Activated CD4-positive, alpha-beta T cell treated with anti-CD3 and anti-CD28 coated beads for 36 hours (primary cell): Measurements from ENCODE around the gene MYO7A. TPM values are rescaled to one million over a fixed set of nuclear protein-coding genes. Genes with fewer than 3 reads are reported as not detected.
A peak's percentile ranks its signal among the peaks of the same experiment; 100 is the strongest.

Experiments used
- ATAC-seq: fragments of 200-7000 bp; cut with Tn5 transposase; one replicate; pipeline ENCODE4 v1.10.0; 2021; ENCODE audit warnings: mild to moderate bottlenecking, moderate library complexity
- CTCF ChIA-PET: fragments of 350-600 bp; sonication (Branson Sonifier 250); formaldehyde crosslinking; loops from one replicate; lab custom pipeline; 2021; ENCODE audit warnings: antibody characterized with exemption; lab: Charles Lee
- POLR2A ChIA-PET: fragments of 350-600 bp; sonication (Branson Sonifier 250); formaldehyde crosslinking; loops from one replicate; lab custom pipeline; 2021; ENCODE audit warnings: antibody characterized with exemption, inconsistent platforms; lab: Charles Lee
- DNase-seq: peaks from one replicate; pipeline ENCODE4 v3.0.0-alpha.2; 2020
- H3K27ac Mint-ChIP-seq: one replicate; pipeline ENCODE4 v1.8.0; 2021; ENCODE audit warnings: mixed read lengths
- H3K27me3 Mint-ChIP-seq: one replicate; pipeline ENCODE4 v1.8.0; 2021; ENCODE audit warnings: mixed read lengths
- H3K36me3 Mint-ChIP-seq: one replicate; pipeline ENCODE4 v1.8.0; 2021; ENCODE audit warnings: low read depth, mixed read lengths
- H3K4me1 Mint-ChIP-seq: one replicate; pipeline ENCODE4 v1.8.0; 2021; ENCODE audit warnings: mixed read lengths
- H3K4me3 Mint-ChIP-seq: one replicate; pipeline ENCODE4 v1.8.0; 2021; ENCODE audit warnings: mild to moderate bottlenecking, moderate library complexity, mixed read lengths
- H3K9me3 Mint-ChIP-seq: one replicate; pipeline ENCODE4 v1.8.0; 2021; ENCODE audit warnings: low read depth, mixed read lengths
- intact Hi-C, 2 experiments: fragments of 100-400 bp; cut with DNase I in 1 of 2; cut with micrococcal nuclease in 1 of 2; formaldehyde crosslinking; loops; one replicate each; pipeline versions ENCODE4 v1.14.2 to v1.15.1; 2022 to 2024; cut with DNase I, micrococcal nuclease
- total RNA-seq, 2 experiments: library from RNA; stranded (reverse); gene quantifications; one replicate each; pipeline ENCODE4 v1.2.3, GENCODE V29; 2021

The MYO7A gene
- total RNA-seq, 2 experiments from 2014 or later, result 0.23 to 0.48 TPM

- Mint-ChIP-seq H3K36me3 (no peaks in the 10 kb centered on the region), H3K9me3 (no peaks in the 10 kb centered on the region), H3K27me3 (peaks cover 3% of the 10 kb centered on the region), H3K4me1 (peaks cover 30% of the 10 kb centered on the region), H3K27ac (no peak overlapping the region), H3K4me3 (no peak overlapping the region)
- intact Hi-C loops, result no loop called here
- ATAC-seq, result no peak
- DNase-seq, result no peak
- ChIA-PET CTCF (interaction anchor here (0.6 to 0.7 kb wide), 2 partner anchors 41 to 215 kb away, joined by 3 read pairs; no protein-coding TSS in a partner anchor), POLR2A (no interaction called here)
Measured at GRCh38 chr11:77150836-77151235, 22.8 kb downstream of the MYO7A start.

- Mint-ChIP-seq H3K27ac (peak overlapping the region; percentile 58), H3K4me3 (no peak overlapping the region), H3K27me3 (peaks cover 3% of the 10 kb centered on the region), H3K36me3 (no peaks in the 10 kb centered on the region), H3K9me3 (no peaks in the 10 kb centered on the region), H3K4me1 (peaks cover 30% of the 10 kb centered on the region)
- ATAC-seq (peak; percentile 86), DNase-seq (peak; percentile 85)
- POLR2A ChIA-PET, result interaction anchor here (0.6 kb wide), 1 partner anchor 34 kb away, joined by 3 read pairs; no protein-coding TSS in a partner anchor
- CTCF ChIA-PET, result interaction anchor here (0.6 kb wide), 2 partner anchors 19 to 119 kb away, joined by 3 read pairs; no protein-coding TSS in a partner anchor
- intact Hi-C loops, result no loop called here
Measured at GRCh38 chr11:77151804-77152509, 23.9 kb downstream of the MYO7A start.

GRCh38 chr11:77152846-77153245 is 24.8 kb downstream of the MYO7A start:
- peaks cover 30% of the 10 kb centered on the region for H3K4me1 Mint-ChIP-seq
- DNase-seq (no peak), ATAC-seq (no peak)
- H3K9me3 Mint-ChIP-seq, result no peaks in the 10 kb centered on the region
- intact Hi-C loops, result no loop called here
- H3K4me3 Mint-ChIP-seq, result no peak overlapping the region
- ChIA-PET POLR2A (no interaction called here), CTCF (interaction anchor here (1.3 kb wide), 1 partner anchor 26 kb away, joined by 4 read pairs; no protein-coding TSS in a partner anchor)
- H3K27ac Mint-ChIP-seq, result peak overlapping the region; percentile 56
- H3K36me3 Mint-ChIP-seq, result no peaks in the 10 kb centered on the region
- H3K27me3 Mint-ChIP-seq, result peaks cover 1% of the 10 kb centered on the region

- H3K4me3 Mint-ChIP-seq, result no peak overlapping the region
- H3K4me1 Mint-ChIP-seq, result peaks cover 25% of the 10 kb centered on the region
- no peaks in the 10 kb centered on the region for H3K9me3 Mint-ChIP-seq
- H3K27me3 Mint-ChIP-seq, result no peaks in the 10 kb centered on the region
- intact Hi-C loops, result no loop called here
- H3K27ac Mint-ChIP-seq, result peak overlapping the region; percentile 56
- ChIA-PET CTCF (interaction anchor here (0.6 to 1.3 kb wide), 3 partner anchors 17 to 33 kb away, joined by 3 to 4 read pairs (median 3); no protein-coding TSS in a partner anchor), POLR2A (no interaction called here)
- ATAC-seq (no peak), DNase-seq (no peak)
- no peaks in the 10 kb centered on the region for H3K36me3 Mint-ChIP-seq
Measured at GRCh38 chr11:77153276-77154185, 25.5 kb downstream of the MYO7A start.

GRCh38 chr11:77154381-77155081 is 26.5 kb downstream of the MYO7A start:
- ChIA-PET CTCF (interaction anchor here (1.2 kb wide), 1 partner anchor 32 kb away, joined by 3 read pairs; no protein-coding TSS in a partner anchor), POLR2A (no interaction called here)
- DNase-seq (no peak), ATAC-seq (no peak)
- Mint-ChIP-seq H3K4me1 (peaks cover 25% of the 10 kb centered on the region), H3K36me3 (no peaks in the 10 kb centered on the region), H3K9me3 (no peaks in the 10 kb centered on the region), H3K4me3 (no peak overlapping the region), H3K27me3 (no peaks in the 10 kb centered on the region), H3K27ac (no peak overlapping the region)
- intact Hi-C loops, result no loop called here

GRCh38 chr11:77155082-77155475 is 27.0 kb downstream of the MYO7A start:
- intact Hi-C loops, result no loop called here
- Mint-ChIP-seq H3K9me3 (no peaks in the 10 kb centered on the region), H3K36me3 (no peaks in the 10 kb centered on the region), H3K27ac (no peak overlapping the region), H3K4me1 (peaks cover 25% of the 10 kb centered on the region), H3K4me3 (no peak overlapping the region), H3K27me3 (no peaks in the 10 kb centered on the region)
- no peak for DNase-seq
- ChIA-PET POLR2A (no interaction called here), CTCF (no interaction called here)
- ATAC-seq, result no peak

GRCh38 chr11:77155556-77156130 is 27.6 kb downstream of the MYO7A start:
- no peaks in the 10 kb centered on the region for H3K27me3 Mint-ChIP-seq
- H3K4me3 Mint-ChIP-seq, result no peak overlapping the region
- no peaks in the 10 kb centered on the region for H3K36me3 Mint-ChIP-seq
- peaks cover 25% of the 10 kb centered on the region for H3K4me1 Mint-ChIP-seq
- ATAC-seq (no peak), DNase-seq (no peak)
- no peak overlapping the region for H3K27ac Mint-ChIP-seq
- intact Hi-C loops, result no loop called here
- ChIA-PET CTCF (interaction anchor here (0.9 kb wide), 1 partner anchor 28 kb away, joined by 6 read pairs; no protein-coding TSS in a partner anchor), POLR2A (no interaction called here)
- H3K9me3 Mint-ChIP-seq, result no peaks in the 10 kb centered on the region

- POLR2A ChIA-PET, result no interaction called here
- H3K36me3 Mint-ChIP-seq, result no peaks in the 10 kb centered on the region
- ATAC-seq (no peak), DNase-seq (no peak)
- H3K27ac Mint-ChIP-seq, result no peak overlapping the region
- CTCF ChIA-PET, result interaction anchor here (0.9 kb wide), 1 partner anchor 29 kb away, joined by 6 read pairs; no protein-coding TSS in a partner anchor
- no peak overlapping the region for H3K4me3 Mint-ChIP-seq
- H3K27me3 Mint-ChIP-seq, result no peaks in the 10 kb centered on the region
- peaks cover 22% of the 10 kb centered on the region for H3K4me1 Mint-ChIP-seq
- H3K9me3 Mint-ChIP-seq, result no peaks in the 10 kb centered on the region
- intact Hi-C loops, result no loop called here
Measured at GRCh38 chr11:77156396-77157195, 28.6 kb downstream of the MYO7A start.

- Mint-ChIP-seq H3K4me1 (peaks cover 6% of the 10 kb centered on the region), H3K4me3 (no peak overlapping the region), H3K27me3 (no peaks in the 10 kb centered on the region), H3K9me3 (no peaks in the 10 kb centered on the region), H3K27ac (no peak overlapping the region), H3K36me3 (no peaks in the 10 kb centered on the region)
- ATAC-seq, result no peak
- intact Hi-C loops, result no loop called here
- no peak for DNase-seq
- CTCF ChIA-PET, result no interaction called here
- POLR2A ChIA-PET, result no interaction called here
Measured at GRCh38 chr11:77158041-77158695, 30.1 kb downstream of the MYO7A start.
